A549 (cell line): ENCODE measurements around the gene BCAS1. TPM values are rescaled to one million over a fixed set of nuclear protein-coding genes. Genes with fewer than 3 reads are reported as not detected.

ENCODE experiments used
- ATAC-seq, 2 experiments: fragments of 200-7000 bp in 1 of 2; fragments of >200 bp in 1 of 2; cut with Nextera tagmentation in 1 of 2; cut with Tn5 transposase in 1 of 2; 3 replicates each; pipeline versions ENCODE4 v1.8.0 to v1.9.1; 2018 to 2020; ENCODE audit warnings: mild to moderate bottlenecking in 1 of 2, moderate library complexity in 1 of 2
- CTCF ChIA-PET: fragments of 300-600 bp; sonication (Branson Sonifier 250); formaldehyde crosslinking; extraction: SDS; loops from one replicate; lab custom pipeline; 2021; ENCODE audit warnings: antibody characterized with exemption, inconsistent platforms; lab: Yijun Ruan, JAX
- POLR2A ChIA-PET: fragments of 350-600 bp; formaldehyde crosslinking; extraction: SDS; loops from one replicate; lab custom pipeline; 2021; ENCODE audit warnings: antibody characterized with exemption, inconsistent platforms; lab: Yijun Ruan, JAX
- DNase-seq, 2 experiments: peaks; one replicate each; pipeline versions ENCODE4 v3.0.0 to v3.0.0-alpha.2; 2011 to 2016; ENCODE audit warnings: low read depth in 1 of 2, low spot score in 1 of 2
- FAIRE-seq: peaks from 2 replicates; lab custom pipeline; 2011; peaks lifted over from hg19 to GRCh38; lab: Jason Lieb, UNC
- H3K27ac ChIP-seq, 2 experiments: fragments of >200 bp; sonication (Bioruptor Twin); formaldehyde crosslinking; 3 replicates each; pipeline ENCODE4 v1.5.1; 2016 to 2017
- H3K4me1 ChIP-seq: fragments of >200 bp; sonication (Bioruptor Twin); formaldehyde crosslinking; 3 replicates; pipeline ENCODE4 v1.6.1; 2016
- H3K4me2 ChIP-seq: fragments of >200 bp; sonication (Bioruptor Twin); formaldehyde crosslinking; 3 replicates; pipeline ENCODE4 v1.6.1; 2016
- H3K4me3 ChIP-seq: fragments of >200 bp; sonication (Bioruptor Twin); formaldehyde crosslinking; 3 replicates; pipeline ENCODE4 v1.5.1; 2016
- H3K9me3 ChIP-seq: fragments of >200 bp; sonication (Bioruptor Twin); formaldehyde crosslinking; 3 replicates; pipeline ENCODE4 v1.6.1; 2016
- CHD4 ChIP-seq: fragments of 200-600 bp; sonication (generic); IDR thresholded peaks from 2 replicates; pipeline ENCODE4 v1.6.1; 2016; ENCODE audit warnings: antibody characterized with exemption, mild to moderate bottlenecking, borderline replicate concordance
- EHMT2 ChIP-seq: fragments of 200-600 bp; sonication (generic); IDR thresholded peaks from 2 replicates; pipeline ENCODE4 v1.6.1; 2016; ENCODE audit warnings: antibody characterized with exemption, low read depth, mild to moderate bottlenecking, moderate library complexity
- EP300 ChIP-seq, 2 experiments: fragments of >200 bp; sonication (Bioruptor Twin); formaldehyde crosslinking; IDR thresholded peaks; 2 replicates in 1 of 2; 3 replicates in 1 of 2; pipeline ENCODE4 v1.6.1; 2016 to 2017
- FOSB ChIP-seq: fragments of 250-450 bp; sonication (Bioruptor Pico); IDR thresholded peaks from 2 replicates; pipeline ENCODE4 v1.5.0; 2020; ENCODE audit warnings: mild to moderate bottlenecking, moderate library complexity
- FOSL2 ChIP-seq, 2 experiments: fragments of 450-650 bp in 1 of 2; fragments of >200 bp in 1 of 2; sonication (Bioruptor Twin) in 1 of 2; formaldehyde crosslinking; IDR thresholded peaks; 2 replicates each; pipeline versions ENCODE4 v1.5.0 to v1.6.1; 2016 to 2020; ENCODE audit warnings: mild to moderate bottlenecking in 1 of 2, moderate library complexity in 1 of 2
- FOXS1 ChIP-seq: fragments of 250-450 bp; sonication (Bioruptor Pico); IDR thresholded peaks from 2 replicates; pipeline ENCODE4 v1.5.0; 2020; ENCODE audit warnings: mild to moderate bottlenecking, moderate library complexity
- HDAC2 ChIP-seq: fragments of 200-600 bp; sonication (generic); IDR thresholded peaks from 2 replicates; pipeline ENCODE4 v1.6.1; 2016
- HES2 ChIP-seq: fragments of >200 bp; sonication (Bioruptor Twin); formaldehyde crosslinking; IDR thresholded peaks from 2 replicates; pipeline ENCODE4 v1.6.1; 2016
- HOXB13 ChIP-seq: fragments of 250-450 bp; sonication (Bioruptor Pico); IDR thresholded peaks from 2 replicates; pipeline ENCODE4 v1.5.0; 2020; ENCODE audit warnings: low read depth, mild to moderate bottlenecking, moderate library complexity
- HOXB5 ChIP-seq: fragments of 250-450 bp; sonication (Bioruptor Pico); IDR thresholded peaks from 2 replicates; pipeline ENCODE4 v1.5.0; 2020; ENCODE audit warnings: mild to moderate bottlenecking, moderate library complexity
- JUNB ChIP-seq: fragments of >200 bp; sonication (Bioruptor Twin); formaldehyde crosslinking; IDR thresholded peaks from 2 replicates; pipeline ENCODE4 v1.6.1; 2016
- MAX ChIP-seq: IDR thresholded peaks from 2 replicates; pipeline ENCODE4 v1.6.1; 2012
- MAZ ChIP-seq: fragments of 150-350 bp; IDR thresholded peaks from 2 replicates; pipeline ENCODE4 v1.6.1; 2014; ENCODE audit warnings: antibody characterized with exemption, low read depth, low read length, borderline replicate concordance
- NFE2L2 ChIP-seq: fragments of 150-350 bp; conservative IDR thresholded peaks from 2 replicates; pipeline ENCODE4 v1.6.1; 2014; ENCODE audit warnings: low read length
- RAD21 ChIP-seq, 2 experiments: fragments of >200 bp in 1 of 2; sonication (Bioruptor Twin) in 1 of 2; formaldehyde crosslinking in 1 of 2; IDR thresholded peaks in 1 of 2; conservative IDR thresholded peaks in 1 of 2; 2 replicates in 1 of 2; 3 replicates in 1 of 2; pipeline ENCODE4 v1.6.1; 2012 to 2018; ENCODE audit warnings: inconsistent platforms in 1 of 2
- REST ChIP-seq: fragments of 200-600 bp; sonication (generic); IDR thresholded peaks from 2 replicates; pipeline ENCODE4 v1.6.1; 2016; ENCODE audit warnings: antibody characterized with exemption, mild to moderate bottlenecking, moderate library complexity
- SMC3 ChIP-seq: fragments of >200 bp; sonication (Bioruptor Twin); formaldehyde crosslinking; IDR thresholded peaks from 3 replicates; pipeline ENCODE4 v1.6.1; 2018; ENCODE audit warnings: inconsistent platforms
- SREBF2 ChIP-seq: fragments of 450-650 bp; IDR thresholded peaks from 2 replicates; pipeline ENCODE4 v1.6.1; 2014; ENCODE audit warnings: mild to moderate bottlenecking, moderate library complexity
- ZC3H11A ChIP-seq: fragments of 450-650 bp; IDR thresholded peaks from 2 replicates; pipeline ENCODE4 v1.6.1; 2014; ENCODE audit warnings: antibody characterized with exemption, mild to moderate bottlenecking
- ZFP36 ChIP-seq: fragments of 450-650 bp; IDR thresholded peaks from 2 replicates; pipeline ENCODE4 v1.6.1; 2014; ENCODE audit warnings: borderline replicate concordance; ENCODE audit not compliant: partially characterized antibody
- ZNF302 ChIP-seq: fragments of 250-450 bp; sonication (Bioruptor Pico); IDR thresholded peaks from 2 replicates; pipeline ENCODE4 v1.9.0; 2021; ENCODE audit warnings: inconsistent platforms, mild to moderate bottlenecking, moderate library complexity
- WGBS: methylation state at CpG from one replicate; pipeline ENCODE4 v1.1.6; 2017; ENCODE audit errors: missing lambda C conversion rate; 5-methylcytosine and 5-hydroxymethylcytosine counted together
- polyA plus RNA-seq, 4 experiments: library from polyadenylated mRNA; depleted of rRNA in 3 of 4; stranded (reverse); fragments of >200 nt; fragmentation: RNase III in 1 of 4; extraction: RNeasy Plus Mini Kit Qiagen cat#74134 plus additional on column Dnase treatment in 1 of 4; gene quantifications; 2 replicates in 3 of 4; 3 replicates in 1 of 4; pipeline ENCODE4 v1.2.3, GENCODE V29; 2011 to 2017
- TF ChIP-seq, protein P1 (sequence below): fragments of 150-350 bp; IDR thresholded peaks from 2 replicates; pipeline ENCODE4 v1.6.1; 2014; ENCODE audit warnings: low read depth, mild to moderate bottlenecking, low read length
- TF ChIP-seq, protein P2 (sequence below): fragments of 250-450 bp; sonication (Bioruptor Pico); IDR thresholded peaks from 2 replicates; pipeline ENCODE4 v1.5.0; 2021; ENCODE audit warnings: mild to moderate bottlenecking, moderate library complexity, borderline replicate concordance

Gene BCAS1
- polyA plus RNA-seq, 2 of the 4 experiments (the other 2 are of a cell fraction) = 1.4 to 3.9 TPM

DNA sequence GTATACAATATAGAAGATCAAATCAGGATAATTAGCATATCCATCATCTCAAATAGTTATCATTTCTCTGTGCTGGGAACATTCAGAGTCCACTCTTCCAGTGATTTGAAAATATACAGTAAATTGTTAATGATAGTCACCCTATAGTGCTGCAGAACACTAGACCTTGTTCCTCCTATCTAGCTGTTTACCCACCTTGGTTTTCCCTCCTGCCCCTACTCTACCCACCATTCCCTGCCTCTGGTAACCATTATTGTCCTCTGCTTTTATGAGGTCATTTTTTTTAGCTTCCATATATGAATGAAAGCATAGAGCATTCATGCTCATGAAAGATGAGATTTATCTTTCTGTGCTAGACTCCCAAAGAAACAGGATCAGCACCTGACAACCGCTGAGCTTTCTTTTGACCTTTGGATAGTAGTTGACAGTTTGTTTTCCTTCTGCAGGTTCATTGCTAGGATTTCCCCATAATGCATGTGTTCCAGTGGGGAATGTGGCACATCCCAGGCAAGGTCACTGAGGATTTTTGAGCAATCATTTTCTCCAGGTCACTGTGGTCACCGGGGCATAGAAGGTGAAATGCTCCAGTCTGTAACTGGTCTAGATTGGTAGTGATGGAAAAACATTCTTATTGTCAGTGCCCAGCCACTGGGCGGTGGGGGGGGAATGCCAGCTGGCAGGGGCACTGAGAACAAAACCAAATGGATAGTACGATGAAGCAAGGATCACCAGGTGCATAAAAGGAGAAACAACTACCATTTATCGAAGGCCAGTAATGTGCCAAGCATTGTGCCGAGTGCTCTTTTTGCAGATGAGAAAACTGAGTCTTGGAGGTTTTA lies 33.6 kb upstream of the BCAS1 start:
- peak overlapping the region; percentile 92 to 98 for H3K27ac ChIP-seq

DNA sequence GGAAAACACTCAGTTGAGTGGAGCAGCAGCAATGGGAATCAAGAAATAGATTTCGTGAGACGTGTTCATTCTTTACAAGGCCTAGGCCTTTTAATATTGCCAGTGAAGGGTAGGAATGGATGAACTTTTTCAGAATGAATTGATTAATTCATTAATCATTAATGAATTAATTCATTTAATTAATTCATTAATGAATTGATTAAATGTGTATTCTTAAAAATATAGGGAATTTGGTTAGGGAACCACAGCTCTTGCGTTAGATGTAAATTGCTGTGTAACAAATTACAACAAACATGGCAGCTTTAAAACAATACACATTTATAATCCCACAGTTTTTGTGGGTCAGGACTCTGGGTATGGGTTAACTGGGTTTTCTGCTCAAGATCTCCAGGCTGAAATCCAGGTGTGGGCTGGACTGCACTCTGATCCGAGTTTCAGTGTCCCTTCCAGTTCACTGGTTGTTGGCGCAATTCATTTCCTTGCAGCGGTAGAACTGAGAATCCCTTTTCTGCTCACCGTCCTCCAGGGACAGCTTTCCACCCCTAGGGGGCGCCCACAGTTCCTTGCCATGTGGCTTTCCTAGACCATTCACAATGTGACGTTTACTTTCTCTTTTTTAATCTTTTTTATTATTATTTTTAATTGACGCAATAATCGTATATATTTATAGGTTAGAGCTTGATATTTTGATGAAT lies 32.8 kb upstream of the BCAS1 start:
- Histone ChIP-seq H3K9me3 (no peaks in the 10 kb centered on the region), H3K27ac (peak overlapping the region; percentile 92 to 98), H3K4me1 (peaks cover 65% of the 10 kb centered on the region), H3K4me2 (peak overlapping the region; percentile 15; the same call in 2 of the 3 replicates), H3K4me3 (no peak overlapping the region)
- WGBS = 36% methylated on average over 11 of the region's 11 CpGs
- POLR2A ChIA-PET = interaction anchor here (1.1 to 3.0 kb wide), 6 partner anchors 20 to 71 kb away, joined by 3 to 15 read pairs (median 4); partner anchors contain the start of gene CYP24A1
- ATAC-seq (peak; percentile 58 to 66; a peak in 4 of 6 replicates), DNase-seq (peak in 1 of 2 experiments; percentile 90), FAIRE-seq (no peak)
- CTCF ChIA-PET = interaction anchor here (0.6 to 19.2 kb wide), 35 partner anchors 9 to 543 kb away, joined by 3 to 655 read pairs (median 6); partner anchors contain the start of genes CYP24A1 and PFDN4
- TF ChIP-seq SMC3 (peak; percentile 73), EP300 (IDR thresholded peaks at IDR 0.05) (no peak), SREBF2 (no peak), RAD21 (conservative IDR thresholded peaks at IDR 0.05 in 1 of 2, IDR thresholded peaks at IDR 0.05 in 1 of 2) (peak; percentile 76 to 81), ZFP36 (no peak), NFE2L2 (no peak), MAZ (no peak), FOSL2 (IDR thresholded peaks at IDR 0.05) (no peak), FOSL2 (CRISPR knock-in tag; IDR thresholded peaks at IDR 0.05) (peak; percentile 24; the same call in 1 of the 2 replicates), REST (no peak), EHMT2 (no peak), CHD4 (no peak), HES2 (no peak), FOSB (CRISPR knock-in tag) (peak; percentile 76; the same call in 1 of the 2 replicates), JUNB (no peak), ZC3H11A (no peak), HDAC2 (no peak)
- TF ChIP-seq, protein P1, sequence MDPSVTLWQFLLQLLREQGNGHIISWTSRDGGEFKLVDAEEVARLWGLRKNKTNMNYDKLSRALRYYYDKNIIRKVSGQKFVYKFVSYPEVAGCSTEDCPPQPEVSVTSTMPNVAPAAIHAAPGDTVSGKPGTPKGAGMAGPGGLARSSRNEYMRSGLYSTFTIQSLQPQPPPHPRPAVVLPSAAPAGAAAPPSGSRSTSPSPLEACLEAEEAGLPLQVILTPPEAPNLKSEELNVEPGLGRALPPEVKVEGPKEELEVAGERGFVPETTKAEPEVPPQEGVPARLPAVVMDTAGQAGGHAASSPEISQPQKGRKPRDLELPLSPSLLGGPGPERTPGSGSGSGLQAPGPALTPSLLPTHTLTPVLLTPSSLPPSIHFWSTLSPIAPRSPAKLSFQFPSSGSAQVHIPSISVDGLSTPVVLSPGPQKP = no peak
- TF ChIP-seq, protein P2, sequence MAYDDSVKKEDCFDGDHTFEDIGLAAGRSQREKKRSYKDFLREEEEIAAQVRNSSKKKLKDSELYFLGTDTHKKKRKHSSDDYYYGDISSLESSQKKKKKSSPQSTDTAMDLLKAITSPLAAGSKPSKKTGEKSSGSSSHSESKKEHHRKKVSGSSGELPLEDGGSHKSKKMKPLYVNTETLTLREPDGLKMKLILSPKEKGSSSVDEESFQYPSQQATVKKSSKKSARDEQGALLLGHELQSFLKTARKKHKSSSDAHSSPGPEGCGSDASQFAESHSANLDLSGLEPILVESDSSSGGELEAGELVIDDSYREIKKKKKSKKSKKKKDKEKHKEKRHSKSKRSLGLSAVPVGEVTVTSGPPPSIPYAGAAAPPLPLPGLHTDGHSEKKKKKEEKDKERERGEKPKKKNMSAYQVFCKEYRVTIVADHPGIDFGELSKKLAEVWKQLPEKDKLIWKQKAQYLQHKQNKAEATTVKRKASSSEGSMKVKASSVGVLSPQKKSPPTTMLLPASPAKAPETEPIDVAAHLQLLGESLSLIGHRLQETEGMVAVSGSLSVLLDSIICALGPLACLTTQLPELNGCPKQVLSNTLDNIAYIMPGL (CRISPR knock-in tag) = peak; percentile 67; the same call in 1 of the 2 replicates

More for the DNA sequence above, 33.6 kb upstream of the BCAS1 start:
- Histone ChIP-seq H3K4me3 (no peak overlapping the region), H3K9me3 (no peaks in the 10 kb centered on the region), H3K4me1 (peaks cover 63% of the 10 kb centered on the region), H3K4me2 (peak overlapping the region; percentile 15; the same call in 2 of the 3 replicates)
- ATAC-seq = no peak
- CTCF ChIA-PET = interaction anchor here (0.6 to 19.2 kb wide), 36 partner anchors 9 to 542 kb away, joined by 3 to 655 read pairs (median 6); partner anchors contain the start of genes CYP24A1 and PFDN4
- no peak for FAIRE-seq
- peak in 1 of 2 experiments; percentile 54 for DNase-seq
- POLR2A ChIA-PET = interaction anchor here (1.1 to 3.0 kb wide), 7 partner anchors 19 to 70 kb away, joined by 3 to 15 read pairs (median 3); partner anchors contain the start of gene CYP24A1
- 58% methylated on average over 6 of the region's 6 CpGs for WGBS
- no peak for TF ChIP-seq MAX
- TF ChIP-seq, protein P2 (CRISPR knock-in tag) = no peak
- TF ChIP-seq HOXB13 (CRISPR knock-in tag) = 0 out of 2 replicates have a peak, but pooled peaks have one; percentile 24
- TF ChIP-seq HOXB5 (CRISPR knock-in tag) = peak; percentile 1; the same call in 1 of the 2 replicates
- TF ChIP-seq FOXS1 (CRISPR knock-in tag) = no peak
- TF ChIP-seq ZNF302 (CRISPR knock-in tag) = 0 out of 2 replicates have a peak, but pooled peaks have one; percentile 27
